ENCODE results near the gene B3GAT3.
A peak's percentile ranks its signal among the peaks of the same experiment; 100 is the strongest.

Gene B3GAT3

DNA sequence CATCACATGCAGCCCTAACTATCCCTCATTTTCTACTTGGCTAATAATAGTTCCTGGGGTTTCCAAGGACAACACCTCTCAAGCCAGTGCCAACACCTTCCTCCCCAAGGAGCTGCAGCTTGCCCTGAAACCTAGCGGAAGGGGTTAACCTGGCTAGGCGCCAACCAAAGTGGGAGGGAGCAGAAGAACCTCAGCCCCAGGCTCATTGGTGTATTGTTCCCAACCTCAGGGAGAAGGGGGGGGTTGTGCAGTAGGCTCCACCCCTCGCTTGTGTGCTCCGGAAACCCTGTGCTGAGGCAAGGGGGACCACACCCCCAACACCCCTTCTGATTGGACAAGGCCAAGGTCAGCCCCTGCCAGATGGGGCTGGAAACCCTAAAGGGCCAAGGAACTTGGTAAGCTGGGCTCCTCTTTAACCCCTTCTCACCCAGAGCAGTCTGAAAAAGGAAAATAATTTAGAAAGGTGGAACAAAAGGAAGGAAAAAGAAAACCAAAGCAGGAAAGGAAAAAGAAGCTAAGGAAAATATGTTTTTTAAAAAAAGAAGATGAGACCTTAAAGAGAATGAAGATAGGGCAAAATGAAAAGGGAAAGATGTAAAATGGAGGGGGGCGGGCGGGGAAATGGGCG, 22.6 kb downstream of the B3GAT3 start:
- no peaks in the 10 kb centered on the region for H3K9me3 ChIP-seq (ENCODE audit: control insufficient read depth, insufficient read depth, low read depth, low read length)
- ChIA-PET CTCF (interaction anchor here (0.6 to 1.3 kb wide), 3 partner anchors 13 to 187 kb away, joined by 5 read pairs; partner anchors contain the start of genes EML3 and HNRNPUL2), POLR2A (interaction anchor here (0.6 to 4.2 kb wide), 14 partner anchors 7 to 282 kb away, joined by 3 to 140 read pairs (median 4); partner anchors contain the start of genes B3GAT3, C11orf98, CSKMT and EEF1G)
- H3K4me1 ChIP-seq (ENCODE audit: control insufficient read depth, insufficient read depth, low read length), result no peaks in the 10 kb centered on the region
- peak overlapping the region; percentile 95 for H3K27ac ChIP-seq (ENCODE audit: extremely low read depth, low read depth, low read length)
- H3K36me3 ChIP-seq (ENCODE audit: control insufficient read depth in 2 of 2, insufficient read depth in 1 of 2, low read length in 2 of 2), result peaks cover 17 to 72% of the 10 kb centered on the region in 2 experiments; a peak in 2 of 3 replicates
- peak overlapping the region; percentile 91 for H3K4me3 ChIP-seq (ENCODE audit: low read depth, low read length)
- TF ChIP-seq ZNF174 (tag by site-specific recombination; IDR thresholded peaks at IDR 0.05) (no peak), ZNF292 (tag by site-specific recombination; IDR thresholded peaks at IDR 0.05; ENCODE audit: borderline replicate concordance, low read depth) (no peak), ZNF792 (tag by site-specific recombination; IDR thresholded peaks at IDR 0.05) (no peak), KLF10 (tag by site-specific recombination; IDR thresholded peaks at IDR 0.05) (peak; percentile 88; the same call in 1 of the 2 replicates), ZNF600 (tag by site-specific recombination; IDR thresholded peaks at IDR 0.05) (no peak), ZNF404 (tag by site-specific recombination; IDR thresholded peaks at IDR 0.05) (no peak), ZNF184 (tag by site-specific recombination; IDR thresholded peaks at IDR 0.05) (peak; percentile 52; the same call in 1 of the 2 replicates), ZBTB8A (tag by site-specific recombination; IDR thresholded peaks at IDR 0.05) (peak; percentile 39; the same call in 1 of the 2 replicates), HOXA7 (CRISPR knock-in tag; IDR thresholded peaks at IDR 0.05; ENCODE audit: borderline replicate concordance) (no peak), ZNF366 (tag by site-specific recombination; conservative IDR thresholded peaks at IDR 0.05) (peak; percentile 76), ZBTB7A (tag by site-specific recombination; IDR thresholded peaks at IDR 0.05; ENCODE audit: low read depth) (no peak), SP7 (tag by site-specific recombination; IDR thresholded peaks at IDR 0.05) (peak; percentile 36; the same call in 1 of the 2 replicates), ZFHX2 (tag by site-specific recombination; conservative IDR thresholded peaks at IDR 0.05) (0 out of 2 replicates have a peak, but pooled peaks have one; percentile 7), ZNF624 (tag by site-specific recombination; IDR thresholded peaks at IDR 0.05) (no peak), ZBTB17 (tag by site-specific recombination; IDR thresholded peaks at IDR 0.05) (peak; percentile 86)
- TF ChIP-seq, protein P1, sequence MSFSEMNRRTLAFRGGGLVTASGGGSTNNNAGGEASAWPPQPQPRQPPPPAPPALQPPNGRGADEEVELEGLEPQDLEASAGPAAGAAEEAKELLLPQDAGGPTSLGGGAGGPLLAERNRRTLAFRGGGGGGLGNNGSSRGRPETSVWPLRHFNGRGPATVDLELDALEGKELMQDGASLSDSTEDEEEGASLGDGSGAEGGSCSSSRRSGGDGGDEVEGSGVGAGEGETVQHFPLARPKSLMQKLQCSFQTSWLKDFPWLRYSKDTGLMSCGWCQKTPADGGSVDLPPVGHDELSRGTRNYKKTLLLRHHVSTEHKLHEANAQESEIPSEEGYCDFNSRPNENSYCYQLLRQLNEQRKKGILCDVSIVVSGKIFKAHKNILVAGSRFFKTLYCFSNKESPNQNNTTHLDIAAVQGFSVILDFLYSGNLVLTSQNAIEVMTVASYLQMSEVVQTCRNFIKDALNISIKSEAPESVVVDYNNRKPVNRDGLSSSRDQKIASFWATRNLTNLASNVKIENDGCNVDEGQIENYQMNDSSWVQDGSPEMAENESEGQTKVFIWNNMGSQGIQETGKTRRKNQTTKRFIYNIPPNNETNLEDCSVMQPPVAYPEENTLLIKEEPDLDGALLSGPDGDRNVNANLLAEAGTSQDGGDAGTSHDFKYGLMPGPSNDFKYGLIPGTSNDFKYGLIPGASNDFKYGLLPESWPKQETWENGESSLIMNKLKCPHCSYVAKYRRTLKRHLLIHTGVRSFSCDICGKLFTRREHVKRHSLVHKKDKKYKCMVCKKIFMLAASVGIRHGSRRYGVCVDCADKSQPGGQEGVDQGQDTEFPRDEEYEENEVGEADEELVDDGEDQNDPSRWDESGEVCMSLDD (tag by site-specific recombination; IDR thresholded peaks at IDR 0.05), result peak; percentile 81; the same call in 1 of the 2 replicates
- TF ChIP-seq, protein P2, sequence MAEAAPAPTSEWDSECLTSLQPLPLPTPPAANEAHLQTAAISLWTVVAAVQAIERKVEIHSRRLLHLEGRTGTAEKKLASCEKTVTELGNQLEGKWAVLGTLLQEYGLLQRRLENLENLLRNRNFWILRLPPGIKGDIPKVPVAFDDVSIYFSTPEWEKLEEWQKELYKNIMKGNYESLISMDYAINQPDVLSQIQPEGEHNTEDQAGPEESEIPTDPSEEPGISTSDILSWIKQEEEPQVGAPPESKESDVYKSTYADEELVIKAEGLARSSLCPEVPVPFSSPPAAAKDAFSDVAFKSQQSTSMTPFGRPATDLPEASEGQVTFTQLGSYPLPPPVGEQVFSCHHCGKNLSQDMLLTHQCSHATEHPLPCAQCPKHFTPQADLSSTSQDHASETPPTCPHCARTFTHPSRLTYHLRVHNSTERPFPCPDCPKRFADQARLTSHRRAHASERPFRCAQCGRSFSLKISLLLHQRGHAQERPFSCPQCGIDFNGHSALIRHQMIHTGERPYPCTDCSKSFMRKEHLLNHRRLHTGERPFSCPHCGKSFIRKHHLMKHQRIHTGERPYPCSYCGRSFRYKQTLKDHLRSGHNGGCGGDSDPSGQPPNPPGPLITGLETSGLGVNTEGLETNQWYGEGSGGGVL (tag by site-specific recombination; IDR thresholded peaks at IDR 0.05), result peak; percentile 58
- TF ChIP-seq, protein P3, sequence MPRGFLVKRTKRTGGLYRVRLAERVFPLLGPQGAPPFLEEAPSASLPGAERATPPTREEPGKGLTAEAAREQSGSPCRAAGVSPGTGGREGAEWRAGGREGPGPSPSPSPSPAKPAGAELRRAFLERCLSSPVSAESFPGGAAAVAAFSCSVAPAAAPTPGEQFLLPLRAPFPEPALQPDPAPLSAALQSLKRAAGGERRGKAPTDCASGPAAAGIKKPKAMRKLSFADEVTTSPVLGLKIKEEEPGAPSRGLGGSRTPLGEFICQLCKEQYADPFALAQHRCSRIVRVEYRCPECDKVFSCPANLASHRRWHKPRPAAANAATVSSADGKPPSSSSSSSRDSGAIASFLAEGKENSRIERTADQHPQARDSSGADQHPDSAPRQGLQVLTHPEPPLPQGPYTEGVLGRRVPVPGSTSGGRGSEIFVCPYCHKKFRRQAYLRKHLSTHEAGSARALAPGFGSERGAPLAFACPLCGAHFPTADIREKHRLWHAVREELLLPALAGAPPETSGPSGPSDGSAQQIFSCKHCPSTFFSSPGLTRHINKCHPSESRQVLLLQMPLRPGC (tag by site-specific recombination; IDR thresholded peaks at IDR 0.05), result 0 out of 2 replicates have a peak, but pooled peaks have one; percentile 8
- TF ChIP-seq, protein P4, sequence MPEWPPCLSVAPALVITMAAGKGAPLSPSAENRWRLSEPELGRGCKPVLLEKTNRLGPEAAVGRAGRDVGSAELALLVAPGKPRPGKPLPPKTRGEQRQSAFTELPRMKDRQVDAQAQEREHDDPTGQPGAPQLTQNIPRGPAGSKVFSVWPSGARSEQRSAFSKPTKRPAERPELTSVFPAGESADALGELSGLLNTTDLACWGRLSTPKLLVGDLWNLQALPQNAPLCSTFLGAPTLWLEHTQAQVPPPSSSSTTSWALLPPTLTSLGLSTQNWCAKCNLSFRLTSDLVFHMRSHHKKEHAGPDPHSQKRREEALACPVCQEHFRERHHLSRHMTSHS (tag by site-specific recombination; IDR thresholded peaks at IDR 0.05), result no peak
- TF ChIP-seq, protein P5, sequence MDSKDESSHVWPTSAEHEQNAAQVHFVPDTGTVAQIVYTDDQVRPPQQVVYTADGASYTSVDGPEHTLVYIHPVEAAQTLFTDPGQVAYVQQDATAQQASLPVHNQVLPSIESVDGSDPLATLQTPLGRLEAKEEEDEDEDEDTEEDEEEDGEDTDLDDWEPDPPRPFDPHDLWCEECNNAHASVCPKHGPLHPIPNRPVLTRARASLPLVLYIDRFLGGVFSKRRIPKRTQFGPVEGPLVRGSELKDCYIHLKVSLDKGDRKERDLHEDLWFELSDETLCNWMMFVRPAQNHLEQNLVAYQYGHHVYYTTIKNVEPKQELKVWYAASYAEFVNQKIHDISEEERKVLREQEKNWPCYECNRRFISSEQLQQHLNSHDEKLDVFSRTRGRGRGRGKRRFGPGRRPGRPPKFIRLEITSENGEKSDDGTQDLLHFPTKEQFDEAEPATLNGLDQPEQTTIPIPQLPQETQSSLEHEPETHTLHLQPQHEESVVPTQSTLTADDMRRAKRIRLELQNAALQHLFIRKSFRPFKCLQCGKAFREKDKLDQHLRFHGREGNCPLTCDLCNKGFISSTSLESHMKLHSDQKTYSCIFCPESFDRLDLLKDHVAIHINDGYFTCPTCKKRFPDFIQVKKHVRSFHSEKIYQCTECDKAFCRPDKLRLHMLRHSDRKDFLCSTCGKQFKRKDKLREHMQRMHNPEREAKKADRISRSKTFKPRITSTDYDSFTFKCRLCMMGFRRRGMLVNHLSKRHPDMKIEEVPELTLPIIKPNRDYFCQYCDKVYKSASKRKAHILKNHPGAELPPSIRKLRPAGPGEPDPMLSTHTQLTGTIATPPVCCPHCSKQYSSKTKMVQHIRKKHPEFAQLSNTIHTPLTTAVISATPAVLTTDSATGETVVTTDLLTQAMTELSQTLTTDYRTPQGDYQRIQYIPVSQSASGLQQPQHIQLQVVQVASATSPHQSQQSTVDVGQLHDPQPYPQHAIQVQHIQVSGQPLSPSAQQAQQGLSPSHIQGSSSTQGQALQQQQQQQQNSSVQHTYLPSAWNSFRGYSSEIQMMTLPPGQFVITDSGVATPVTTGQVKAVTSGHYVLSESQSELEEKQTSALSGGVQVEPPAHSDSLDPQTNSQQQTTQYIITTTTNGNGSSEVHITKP (tag by site-specific recombination; IDR thresholded peaks at IDR 0.05), result peak; percentile 94
- TF ChIP-seq, protein P6, sequence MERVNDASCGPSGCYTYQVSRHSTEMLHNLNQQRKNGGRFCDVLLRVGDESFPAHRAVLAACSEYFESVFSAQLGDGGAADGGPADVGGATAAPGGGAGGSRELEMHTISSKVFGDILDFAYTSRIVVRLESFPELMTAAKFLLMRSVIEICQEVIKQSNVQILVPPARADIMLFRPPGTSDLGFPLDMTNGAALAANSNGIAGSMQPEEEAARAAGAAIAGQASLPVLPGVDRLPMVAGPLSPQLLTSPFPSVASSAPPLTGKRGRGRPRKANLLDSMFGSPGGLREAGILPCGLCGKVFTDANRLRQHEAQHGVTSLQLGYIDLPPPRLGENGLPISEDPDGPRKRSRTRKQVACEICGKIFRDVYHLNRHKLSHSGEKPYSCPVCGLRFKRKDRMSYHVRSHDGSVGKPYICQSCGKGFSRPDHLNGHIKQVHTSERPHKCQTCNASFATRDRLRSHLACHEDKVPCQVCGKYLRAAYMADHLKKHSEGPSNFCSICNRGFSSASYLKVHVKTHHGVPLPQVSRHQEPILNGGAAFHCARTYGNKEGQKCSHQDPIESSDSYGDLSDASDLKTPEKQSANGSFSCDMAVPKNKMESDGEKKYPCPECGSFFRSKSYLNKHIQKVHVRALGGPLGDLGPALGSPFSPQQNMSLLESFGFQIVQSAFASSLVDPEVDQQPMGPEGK (tag by site-specific recombination; IDR thresholded peaks at IDR 0.05), result peak; percentile 78
- TF ChIP-seq, protein P7, sequence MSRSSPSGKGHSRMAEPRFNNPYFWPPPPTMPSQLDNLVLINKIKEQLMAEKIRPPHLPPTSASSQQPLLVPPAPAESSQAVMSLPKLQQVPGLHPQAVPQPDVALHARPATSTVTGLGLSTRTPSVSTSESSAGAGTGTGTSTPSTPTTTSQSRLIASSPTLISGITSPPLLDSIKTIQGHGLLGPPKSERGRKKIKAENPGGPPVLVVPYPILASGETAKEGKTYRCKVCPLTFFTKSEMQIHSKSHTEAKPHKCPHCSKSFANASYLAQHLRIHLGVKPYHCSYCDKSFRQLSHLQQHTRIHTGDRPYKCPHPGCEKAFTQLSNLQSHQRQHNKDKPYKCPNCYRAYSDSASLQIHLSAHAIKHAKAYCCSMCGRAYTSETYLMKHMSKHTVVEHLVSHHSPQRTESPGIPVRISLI (tag by site-specific recombination; IDR thresholded peaks at IDR 0.05), result no peak
